HG03520 (cell line): Measurements from ENCODE around the gene RAN.
"Not testable (repeated sequence)": the region's sequence is repeated elsewhere in the genome, so short reads cannot be mapped to it uniquely, and the experiment has no call there.

Experiments
- ATAC-seq: cut with Tn5 transposase; IDR thresholded peaks from one replicate; pipeline ENCODE4 v1.9.1; 2021; ENCODE audit warnings: mild to moderate bottlenecking, moderate library complexity; ENCODE audit not compliant: unreplicated experiment

Gene RAN

DNA sequence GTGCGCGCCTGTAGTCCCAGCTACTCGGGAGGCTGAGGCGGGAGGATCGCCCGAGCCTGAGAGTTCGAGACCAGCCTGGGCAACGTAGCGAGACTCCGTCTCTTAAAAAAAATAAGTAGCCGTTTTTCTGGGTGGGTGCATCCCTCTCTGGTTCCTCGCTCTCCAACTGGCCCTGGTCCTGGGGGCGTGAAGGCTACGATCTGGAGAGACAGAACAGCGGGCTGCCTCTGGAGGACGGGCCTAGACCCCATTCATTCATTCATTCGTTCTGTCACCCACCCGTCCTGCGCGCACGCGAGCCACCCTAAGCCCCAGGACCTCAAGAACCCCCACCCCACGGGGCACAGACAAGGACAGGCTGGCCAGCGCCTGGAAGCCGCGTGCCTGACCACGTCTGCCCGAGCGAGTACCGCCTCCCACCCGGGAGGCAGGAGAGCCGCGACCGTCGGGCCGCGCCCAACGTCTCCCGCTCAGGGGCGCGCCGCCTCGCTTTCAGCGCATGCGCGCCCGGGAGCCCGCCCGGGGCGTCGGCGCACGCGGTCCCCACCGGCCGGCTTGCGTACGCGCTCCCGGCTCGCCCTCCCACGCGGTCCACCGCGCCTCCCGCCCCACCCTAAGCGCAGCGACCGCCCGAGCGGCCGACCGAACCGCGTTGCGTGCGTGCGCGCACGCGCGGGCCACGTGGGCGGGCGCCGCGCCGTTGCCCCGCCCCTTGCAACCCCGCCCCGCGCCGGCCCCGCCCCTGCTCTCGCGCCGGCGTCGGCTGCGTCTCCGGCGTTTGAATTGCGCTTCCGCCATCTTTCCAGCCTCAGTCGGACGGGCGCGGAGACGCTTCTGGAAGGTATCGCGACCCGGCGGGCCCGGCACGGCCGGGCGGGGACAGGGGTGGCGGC lies at the start of gene RAN:
TSS of gene RAN (plus strand) at position 781 of the 893 bp plus-strand sequence. CDS start 528 bp downstream, outside the sequence.
- ATAC-seq: peak; percentile 58

DNA sequence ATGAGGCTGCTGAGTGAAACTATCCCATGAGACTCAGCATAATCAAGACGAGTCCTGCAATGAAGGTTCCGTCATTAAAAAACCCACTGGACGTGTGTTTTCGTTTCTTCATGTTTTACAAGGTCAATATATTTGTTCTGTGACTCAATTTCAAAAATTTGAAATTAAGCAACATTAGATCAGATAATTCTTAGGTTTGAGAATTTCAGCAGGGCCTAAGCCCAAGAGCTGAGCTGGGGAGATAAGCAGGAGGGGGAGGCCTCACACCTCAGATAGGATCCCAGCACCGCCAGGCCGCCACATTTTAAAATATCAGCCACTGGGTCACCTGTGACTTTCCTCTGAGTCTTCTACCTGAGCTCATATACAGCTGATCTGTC lies 46.1 kb upstream of the RAN start:
- ATAC-seq: no peak

DNA sequence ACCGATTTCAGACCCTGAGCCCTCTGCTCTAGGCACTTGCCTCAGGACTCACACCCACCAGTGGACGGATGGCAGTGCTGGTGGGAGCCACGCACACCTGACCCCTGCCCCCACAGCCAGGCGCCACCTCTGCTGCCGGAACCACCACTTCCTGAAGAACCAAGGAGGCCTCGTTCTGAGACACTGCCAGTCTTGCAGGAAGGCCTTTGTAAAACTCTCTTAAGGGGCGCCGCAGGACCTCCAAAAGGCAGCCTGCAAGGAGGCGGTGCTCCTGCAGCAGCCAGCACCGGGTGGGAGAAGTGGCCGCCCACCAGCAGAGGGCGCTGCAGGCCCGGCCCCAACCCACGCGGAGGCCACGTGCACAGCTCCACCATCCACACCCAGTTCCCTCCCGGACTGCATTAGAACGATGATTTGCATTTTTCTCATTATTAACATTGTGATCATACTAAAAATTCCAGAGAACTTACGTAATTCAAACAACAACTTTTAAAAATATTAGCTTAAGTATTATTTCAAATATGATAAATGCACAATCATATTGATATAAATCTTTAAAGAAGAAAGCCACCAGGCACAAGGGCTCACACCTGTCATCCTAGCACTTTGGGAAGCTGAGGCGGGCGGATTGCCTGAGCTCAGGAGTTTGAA lies 45.6 kb upstream of the RAN start:
- ATAC-seq: no peak

DNA sequence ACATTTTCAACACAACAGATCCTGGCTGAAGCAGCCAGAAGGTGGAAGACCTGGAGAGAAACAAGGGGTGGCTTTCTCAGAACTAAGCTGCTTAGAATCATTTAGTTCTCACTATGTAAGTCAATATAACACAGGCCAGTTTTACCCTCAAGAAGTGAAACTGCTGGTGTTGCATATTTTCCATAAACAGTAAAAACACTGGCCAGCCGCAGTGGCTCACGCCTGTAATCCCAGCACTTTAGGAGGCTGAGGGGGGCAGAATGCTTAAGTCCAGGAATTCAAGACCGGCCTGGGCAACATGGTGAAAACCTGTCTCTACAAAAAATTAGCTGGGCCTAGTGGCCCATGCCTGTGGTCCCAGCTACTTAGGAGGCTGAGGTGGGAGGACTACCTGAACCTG lies 44.4 kb upstream of the RAN start:
- ATAC-seq: no peak

DNA sequence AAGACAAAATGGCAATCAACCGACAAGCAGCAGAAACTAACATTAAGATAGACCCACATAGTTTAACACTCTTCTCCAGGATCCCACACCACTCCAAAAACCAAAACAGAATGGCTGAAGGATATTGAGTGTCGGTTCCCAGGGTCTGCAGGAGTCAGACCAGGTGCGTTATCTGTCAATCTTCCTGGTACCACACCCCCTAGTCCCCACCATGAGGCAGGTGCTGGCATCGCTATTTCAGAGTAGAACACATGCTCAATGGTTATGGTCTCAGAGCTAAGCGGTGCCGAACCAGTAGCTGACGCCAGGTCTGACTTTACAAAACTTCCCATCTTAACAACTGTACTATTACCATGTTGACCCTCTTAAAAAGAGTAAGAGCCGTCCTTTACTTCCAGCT lies 43.0 kb upstream of the RAN start:
- no peak for ATAC-seq

DNA sequence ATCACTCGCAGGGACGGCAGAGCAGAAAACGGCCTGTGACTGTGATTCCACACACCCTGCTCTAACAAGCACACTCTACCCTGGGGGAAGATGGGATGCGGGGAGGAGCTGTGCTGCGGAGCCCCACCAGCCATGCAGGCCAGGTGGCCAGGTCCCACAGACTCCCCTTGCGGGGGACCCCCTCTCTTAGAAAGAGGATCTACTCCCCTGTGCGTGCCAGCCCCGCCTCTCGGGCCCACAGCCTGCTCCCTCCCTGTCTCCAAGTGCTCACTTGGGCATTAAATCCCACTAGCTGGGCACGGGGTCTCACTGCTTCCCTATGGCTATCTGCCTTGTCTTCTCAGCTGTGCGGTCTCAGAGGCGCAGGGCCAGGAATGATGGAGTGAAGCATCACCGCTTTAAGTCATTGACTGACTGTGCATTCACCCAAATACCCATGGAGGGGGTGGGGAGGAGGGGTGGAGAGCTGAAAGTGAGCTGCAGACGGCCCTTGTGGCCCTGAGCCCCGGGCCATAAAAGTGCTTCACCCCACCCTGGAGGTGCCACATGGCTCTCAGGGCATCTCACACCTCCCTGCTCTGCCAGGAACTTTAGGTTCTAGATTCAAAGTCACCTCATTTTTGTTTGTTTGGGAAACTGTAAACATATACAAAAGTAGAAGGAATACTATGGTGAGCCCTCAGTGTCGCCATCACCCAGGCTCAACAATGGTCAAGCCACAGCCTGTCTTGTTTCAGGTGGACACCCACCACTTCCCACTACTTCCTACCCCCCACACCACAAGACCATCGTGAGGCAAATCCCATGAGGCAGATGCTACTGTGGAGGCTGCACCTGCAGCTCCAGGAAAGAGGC lies 42.2 kb upstream of the RAN start:
- no peak for ATAC-seq

DNA sequence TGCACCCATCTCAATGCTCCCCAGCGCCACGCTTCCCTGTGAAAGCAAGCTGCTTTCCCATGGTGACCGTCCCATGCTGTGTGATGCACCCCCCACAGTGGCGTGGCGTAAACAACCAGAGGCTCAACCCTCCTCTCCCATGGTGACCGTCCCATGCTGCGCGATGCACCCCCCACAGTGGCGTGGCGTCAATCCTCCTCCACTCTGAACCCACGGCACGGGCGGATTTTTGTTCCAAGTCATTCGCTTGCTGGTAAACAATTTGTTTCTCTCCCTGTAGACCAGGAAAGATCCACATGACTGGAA lies 41.7 kb upstream of the RAN start:
- ATAC-seq: no peak

DNA sequence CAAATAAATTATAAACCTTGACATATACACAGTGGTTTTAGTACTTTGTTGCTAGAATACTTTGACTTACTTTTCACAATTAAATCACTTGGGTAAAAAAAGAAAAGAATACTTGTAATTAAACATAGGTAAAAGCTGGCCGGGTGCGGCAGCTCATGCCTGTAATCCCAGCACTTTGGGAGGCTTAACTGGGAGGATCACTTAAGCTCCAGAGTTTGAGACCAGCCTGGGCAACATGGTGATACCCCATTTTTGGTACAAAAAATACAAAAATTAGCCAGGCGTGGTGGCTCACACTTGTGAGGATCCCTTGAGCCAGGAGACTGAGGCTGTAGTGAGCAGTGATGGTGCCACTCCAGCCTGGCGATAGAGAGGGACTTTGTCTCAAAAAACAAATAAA lies 40.6 kb upstream of the RAN start:
- ATAC-seq: no peak

DNA sequence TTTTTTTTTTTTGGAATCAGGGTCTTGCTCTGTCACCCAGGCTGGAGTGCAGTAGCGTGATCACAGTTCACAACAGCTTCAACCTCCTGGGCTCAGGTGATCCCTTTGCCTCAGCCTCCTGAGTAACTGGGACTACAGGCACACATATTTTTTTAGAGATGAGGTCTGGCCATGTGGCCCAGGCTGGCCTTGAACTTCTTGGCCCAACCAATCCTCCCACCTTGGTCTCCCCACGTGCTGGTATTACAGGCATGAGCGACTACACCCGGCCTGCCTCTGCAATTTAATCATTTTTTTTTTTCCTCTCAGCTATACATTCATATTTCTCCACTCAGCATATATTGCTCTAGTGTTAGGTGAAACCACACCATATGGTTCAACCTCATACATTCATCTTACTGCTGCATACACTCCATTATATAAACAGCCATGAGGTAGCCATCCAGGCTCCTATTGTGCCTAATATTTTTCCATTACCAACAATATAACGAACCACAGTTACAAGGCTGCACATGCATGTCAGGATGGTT lies 39.9 kb upstream of the RAN start:
- ATAC-seq: no peak

DNA sequence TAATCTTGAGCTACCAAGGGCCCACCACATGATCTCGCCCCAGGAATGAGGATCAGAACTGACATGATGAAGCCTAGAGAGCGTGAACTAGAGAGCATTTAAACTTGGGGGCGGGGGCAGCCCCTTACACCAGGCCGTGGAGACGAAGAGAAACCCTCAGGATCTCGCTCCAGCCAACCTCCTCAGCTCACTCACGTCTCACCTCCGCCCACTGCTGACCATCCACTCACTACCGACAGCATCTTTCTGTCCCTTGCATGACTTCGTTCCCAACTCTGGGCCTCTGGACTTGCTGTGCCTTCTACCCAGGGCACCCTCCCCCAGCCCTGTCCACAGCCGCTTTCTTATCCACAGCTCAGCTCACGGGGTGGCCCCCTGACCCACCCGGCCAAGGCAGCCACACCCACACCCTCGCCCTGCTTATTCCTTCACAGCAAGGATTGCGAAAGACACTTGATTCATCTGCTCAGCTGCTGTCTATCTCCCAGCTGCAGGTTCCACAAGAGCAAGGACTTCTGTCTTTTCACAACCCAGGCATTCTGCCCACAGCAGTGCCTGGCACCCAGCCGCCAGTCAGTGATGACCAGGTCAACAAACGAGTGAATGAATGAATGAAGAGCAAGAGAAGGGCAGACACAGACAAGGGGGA lies 39.2 kb upstream of the RAN start:
- ATAC-seq: no peak

DNA sequence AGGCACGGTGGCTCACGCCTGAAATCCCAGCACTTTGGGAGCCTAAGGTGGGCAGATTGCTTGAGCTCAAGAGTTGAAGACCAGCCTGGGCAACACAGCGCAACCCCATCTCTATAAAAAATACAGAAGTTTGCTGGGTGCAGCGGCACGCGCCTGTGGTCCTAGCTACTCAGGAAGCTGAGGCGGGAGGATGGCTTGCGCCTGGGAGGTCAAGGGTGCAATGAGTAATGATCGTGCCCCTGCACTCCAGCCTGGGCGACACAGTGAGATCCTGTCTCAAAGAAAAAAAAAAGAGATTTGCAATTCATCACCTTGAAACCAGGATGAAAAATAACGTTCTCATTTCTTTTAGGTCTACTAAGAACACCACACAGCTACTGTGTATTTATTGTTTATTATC lies 36.9 kb upstream of the RAN start:
- ATAC-seq: no peak

DNA sequence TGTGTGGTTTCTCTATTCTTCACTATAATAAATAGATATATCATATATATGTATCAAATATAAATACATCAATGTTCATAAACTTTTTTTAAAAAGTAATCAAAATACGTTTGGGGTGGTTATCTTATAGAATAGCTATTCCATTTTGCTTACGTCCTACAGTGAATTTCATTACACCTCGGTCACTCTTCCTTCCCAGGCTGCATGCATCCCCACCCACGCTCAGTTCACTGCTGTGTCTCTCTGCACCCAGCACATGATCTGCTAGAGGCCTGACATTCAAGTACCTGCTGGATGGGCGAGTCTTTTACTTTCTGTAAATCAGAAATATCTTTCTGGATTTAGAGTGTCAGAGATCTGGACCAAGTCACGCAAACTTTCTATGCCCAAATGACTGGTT lies 36.4 kb upstream of the RAN start:
- ATAC-seq: no peak

DNA sequence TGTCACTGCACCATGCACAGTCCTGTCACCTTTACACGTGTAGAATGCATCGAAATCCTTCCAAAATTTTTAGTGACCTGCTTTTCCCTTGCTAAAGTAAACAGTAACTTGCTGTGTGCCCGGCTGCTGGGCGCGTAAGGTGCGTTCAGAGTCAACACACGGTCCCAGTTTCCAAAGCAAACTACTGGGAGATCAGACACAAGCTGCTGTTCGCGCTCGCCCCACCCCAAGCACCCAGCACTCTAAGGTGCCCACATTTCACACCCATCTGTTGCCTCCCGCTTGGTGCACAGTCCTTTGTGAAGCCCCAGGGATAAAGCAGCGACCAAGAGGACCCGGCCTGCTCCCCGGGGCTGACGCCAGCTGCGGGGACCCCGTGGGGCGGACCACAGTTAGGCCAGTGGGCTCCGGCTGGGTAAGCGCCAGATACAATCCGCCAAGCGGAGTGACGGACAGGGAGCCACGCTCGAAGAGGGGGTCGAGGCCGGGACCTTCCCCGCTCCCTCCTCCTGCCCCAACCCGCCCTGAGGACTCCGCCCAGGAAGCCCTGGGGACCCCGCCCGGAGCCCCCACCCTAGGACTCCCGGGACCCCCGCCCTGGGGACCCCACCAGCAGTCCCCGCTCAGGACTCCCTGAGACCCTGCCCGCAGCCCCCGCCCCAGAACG lies 33.4 kb upstream of the RAN start:
- ATAC-seq: no peak

DNA sequence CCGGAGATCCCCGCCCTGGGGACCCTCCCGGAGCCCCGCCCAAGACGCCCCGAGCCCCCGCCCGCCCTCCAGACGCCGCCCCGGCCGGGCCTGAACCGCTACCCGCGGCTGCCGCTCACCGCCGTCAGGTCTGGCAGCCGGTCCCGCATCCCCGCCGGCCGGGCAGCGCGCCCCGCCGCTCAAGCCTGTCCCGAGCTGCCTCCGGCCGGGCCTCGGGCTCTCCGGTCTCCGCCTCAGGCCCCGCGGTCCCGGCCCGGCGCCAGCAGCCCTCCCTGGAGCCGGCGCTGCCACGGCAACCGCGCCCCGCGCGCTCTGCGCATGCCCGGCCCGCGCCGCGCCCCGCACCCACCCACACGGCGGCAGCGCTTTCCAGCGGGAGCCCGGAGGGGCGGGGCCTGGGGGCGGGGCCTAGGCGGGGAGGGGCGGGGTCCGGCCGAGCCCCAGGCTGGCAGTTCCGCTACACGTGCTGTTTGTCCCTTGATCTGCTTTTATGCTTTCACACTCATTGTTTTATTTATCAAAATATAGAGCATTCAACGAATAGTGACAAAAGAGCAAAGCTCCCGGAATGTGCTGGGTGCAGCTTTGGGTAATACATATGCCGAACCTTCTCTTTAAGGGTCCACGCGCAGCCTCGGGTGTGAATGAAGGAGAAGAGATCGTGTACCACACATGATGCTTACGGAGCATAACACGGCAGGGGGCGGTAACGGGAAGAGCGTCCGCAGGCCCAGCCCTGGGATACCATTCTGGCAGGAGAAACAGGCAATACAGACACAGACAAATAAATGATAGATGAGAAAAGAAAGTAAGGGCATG lies 32.7 kb upstream of the RAN start, which contains the start of gene STX2:
TSS of gene STX2 (minus strand) at position 300 of the 819 bp plus-strand sequence. CDS start at position 149, 151 bp downstream.
- peak; percentile 81 for ATAC-seq

DNA sequence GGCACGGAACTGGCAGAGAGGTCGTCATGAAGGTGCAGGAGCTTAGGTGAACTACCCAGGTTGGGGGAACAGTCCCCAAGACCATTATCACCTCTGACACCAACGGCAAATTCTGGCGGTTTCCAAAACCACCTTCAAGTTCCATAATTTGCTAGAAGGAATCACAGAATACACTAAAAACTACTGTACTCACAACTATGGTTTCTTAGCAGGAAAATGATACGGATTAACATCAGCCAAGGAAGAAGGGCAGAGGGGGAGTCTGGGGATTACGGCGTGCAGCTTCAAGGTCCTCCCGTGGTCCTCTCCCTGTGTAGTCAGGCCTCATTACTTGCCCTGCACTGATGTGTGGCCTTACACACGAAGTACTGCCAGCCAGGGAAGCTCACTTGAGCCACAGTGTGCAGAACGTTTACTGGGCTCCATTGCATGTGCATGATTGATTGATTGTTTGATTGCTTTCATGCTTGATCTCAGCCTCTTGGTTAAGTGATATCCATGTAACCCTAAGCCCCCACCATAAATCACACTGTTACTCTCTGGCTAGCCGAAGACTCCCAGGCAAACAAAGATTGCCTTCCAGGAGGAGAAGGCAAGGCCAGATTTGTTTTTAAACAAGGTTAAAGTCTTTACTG lies 32.0 kb upstream of the RAN start:
- ATAC-seq: no peak

DNA sequence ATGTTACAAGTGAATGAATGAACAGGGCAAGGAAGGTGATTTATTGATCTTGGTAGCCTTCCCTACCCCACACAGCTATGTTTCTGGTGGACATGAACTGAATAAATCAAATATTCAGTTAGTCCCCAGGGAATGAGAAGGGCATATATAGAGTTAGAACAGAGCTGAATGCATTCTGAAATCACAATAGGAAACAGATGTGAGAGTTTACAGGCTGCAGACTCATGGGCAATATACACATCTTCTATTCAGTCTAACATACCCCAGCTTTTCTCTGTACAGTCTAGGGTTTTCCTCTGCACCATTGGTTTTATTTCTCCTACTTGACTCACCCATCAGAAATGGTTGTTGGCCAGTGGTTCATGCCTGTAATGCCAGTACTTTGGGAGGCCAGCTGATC lies 25.5 kb upstream of the RAN start:
- no peak for ATAC-seq

DNA sequence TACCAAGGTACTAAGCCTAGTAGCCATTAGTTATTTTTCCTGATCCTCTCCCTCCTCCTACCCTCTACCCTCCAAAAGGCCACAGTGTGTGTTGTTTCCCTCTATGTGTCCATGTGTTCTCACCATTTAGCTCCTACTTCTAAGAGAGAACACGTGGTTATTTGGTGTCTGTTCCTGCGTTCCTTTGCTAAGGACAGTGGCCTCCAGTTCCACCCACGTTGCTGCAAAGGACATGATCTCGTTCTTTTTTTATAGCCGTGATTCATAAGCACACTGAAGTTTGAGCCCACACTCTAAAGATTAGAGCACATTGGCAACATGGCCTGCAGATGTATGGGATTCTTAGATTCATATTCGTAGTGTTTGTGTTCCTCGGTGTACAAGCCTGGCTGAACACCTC lies 24.8 kb upstream of the RAN start:
- no peak for ATAC-seq

DNA sequence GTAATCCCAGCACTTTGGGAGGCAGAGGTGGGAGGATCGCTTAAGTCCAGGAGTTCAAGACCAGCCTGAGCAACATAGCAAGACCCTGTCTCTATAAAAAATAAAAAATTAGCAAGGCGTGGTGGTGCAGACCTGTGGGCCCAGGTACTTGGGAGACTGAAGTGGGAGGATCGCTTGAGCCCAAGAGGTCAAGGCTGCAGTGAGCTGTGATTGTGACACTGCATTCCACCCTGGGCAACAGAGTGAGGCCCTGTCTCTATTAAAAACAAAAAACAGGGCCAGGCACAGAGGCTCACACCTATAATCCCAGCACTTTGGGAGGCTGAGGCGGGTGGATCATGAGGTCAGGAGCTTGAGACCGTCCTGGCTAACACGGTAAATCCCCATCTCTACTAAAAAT lies 23.8 kb upstream of the RAN start:
- not testable (repeated sequence) for ATAC-seq

DNA sequence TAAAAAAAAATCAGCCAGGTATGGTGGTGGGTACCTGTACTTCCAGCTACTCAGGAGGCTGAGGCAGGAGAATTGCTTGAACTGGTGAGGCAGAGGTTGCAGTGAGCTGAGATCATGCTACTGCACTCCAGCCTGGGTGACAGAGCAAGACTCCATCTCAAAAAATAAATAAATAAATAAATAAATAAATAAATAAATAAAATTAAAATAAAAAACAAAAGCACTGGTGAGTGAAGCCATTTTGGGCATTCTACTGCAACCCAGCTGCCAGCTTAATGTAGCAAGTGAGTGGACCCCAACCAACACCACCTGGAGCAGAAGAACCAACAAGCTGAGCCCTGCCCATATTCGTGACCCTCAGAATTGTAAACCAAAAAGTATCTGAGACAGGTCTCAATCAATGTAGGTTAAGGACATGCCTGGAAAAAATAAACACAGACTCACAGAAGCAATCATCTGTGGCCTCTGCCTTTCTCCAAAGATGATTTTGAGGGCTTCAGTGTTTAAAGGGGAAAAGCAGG lies 23.0 kb upstream of the RAN start:
- ATAC-seq: not testable (repeated sequence)
